HCT116 (cell line): ENCODE results near the gene MYZAP. TPM values are rescaled to one million over a fixed set of nuclear protein-coding genes. Genes with fewer than 3 reads are reported as not detected.

ENCODE experiments used
- ATAC-seq: fragments of 200-7000 bp; cut with Tn5 transposase; 2 replicates; pipeline ENCODE4 v1.9.1; 2020; ENCODE audit warnings: mild to moderate bottlenecking, moderate library complexity
- BruUV-seq: library from RNA; stranded (reverse); fragments of 400-500 nt; replicated peaks from 2 replicates; lab custom pipeline; 2021; lab: Mats Ljungman, UMichigan
- CTCF ChIA-PET: fragments of 300-600 bp; sonication (Branson Sonifier 250); formaldehyde crosslinking; loops from one replicate; lab custom pipeline; 2021; ENCODE audit warnings: antibody characterized with exemption; lab: Charles Lee
- POLR2A ChIA-PET: fragments of 300-600, 350-600 bp; sonication (Branson Sonifier 250); formaldehyde crosslinking; loops from one replicate; lab custom pipeline; 2021; ENCODE audit warnings: antibody characterized with exemption; lab: Charles Lee
- RAD21 ChIA-PET, 2 experiments: fragments of 300-600 bp; sonication (Branson Sonifier 250); formaldehyde crosslinking; loops; one replicate each; lab custom pipeline; 2023; ENCODE audit warnings: low total read pairs in 2 of 2; ENCODE audit not compliant: uncharacterized antibody in 2 of 2, unreplicated experiment in 2 of 2, low non-redundant PET in 1 of 2; lab: Charles Lee
- DNase-seq: peaks from one replicate; pipeline ENCODE4 v3.0.0-alpha.2; 2010; ENCODE audit warnings: low read depth, low spot score
- H2AFZ ChIP-seq: fragments of 200-600 bp; shearing (Covaris generic), sonication (generic); 2 replicates; pipeline ENCODE4 v1.6.1; 2017; ENCODE audit warnings: low read depth, mixed run types, mixed read lengths, antibody characterized with exemption, low read length; ENCODE audit not compliant: poor library complexity, severe bottlenecking
- H3K27ac ChIP-seq: 2 replicates; pipeline ENCODE4 v1.5.1; 2012; ENCODE audit warnings: low read depth, low read length
- H3K27me3 ChIP-seq: fragments of 200-600 bp; sonication (generic); 2 replicates; pipeline ENCODE4 v1.6.1; 2016; ENCODE audit warnings: mixed run types, low read length, mixed read lengths; ENCODE audit not compliant: insufficient read depth
- H3K36me3 ChIP-seq, 2 experiments: fragments of 200-500 bp in 1 of 2; fragments of 200-600 bp in 1 of 2; sonication (Bioruptor generic) in 1 of 2; sonication (generic) in 1 of 2; 2 replicates each; pipeline versions ENCODE4 v1.5.1 to v1.6.1; 2014 to 2016; ENCODE audit warnings: low read length in 2 of 2, inconsistent platforms in 1 of 2, mixed read lengths in 1 of 2, mixed run types in 1 of 2; ENCODE audit not compliant: insufficient read depth in 2 of 2, control insufficient read depth in 1 of 2
- H3K4me1 ChIP-seq, 2 experiments: fragments of 200-600 bp in 1 of 2; sonication (generic) in 1 of 2; 2 replicates each; pipeline versions ENCODE4 v1.5.1 to v1.6.1; 2012 to 2017; ENCODE audit warnings: low read length in 2 of 2, inconsistent platforms in 1 of 2, mild to moderate bottlenecking in 1 of 2, mixed read lengths in 1 of 2, mixed run types in 1 of 2, moderate library complexity in 1 of 2; ENCODE audit not compliant: insufficient read depth in 2 of 2, control insufficient read depth in 1 of 2
- H3K4me2 ChIP-seq: fragments of 200-600 bp; sonication (generic); 2 replicates; pipeline ENCODE4 v1.6.1; 2017; ENCODE audit warnings: mixed run types, low read length, mixed read lengths
- H3K4me3 ChIP-seq, 2 experiments: fragments of 200-600 bp in 1 of 2; sonication (generic) in 1 of 2; replicated peaks in 1 of 2; 2 replicates each; pipeline ENCODE4 v1.5.1; 2011 to 2016; ENCODE audit warnings: low read length in 2 of 2, control low read depth in 1 of 2, low read depth in 1 of 2, mild to moderate bottlenecking in 1 of 2, mixed read lengths in 1 of 2, mixed run types in 1 of 2
- H3K79me2 ChIP-seq: fragments of 200-600 bp; sonication (generic); 2 replicates; pipeline ENCODE4 v1.6.1; 2017; ENCODE audit warnings: mild to moderate bottlenecking, mixed run types, low read length, moderate library complexity, mixed read lengths; ENCODE audit not compliant: insufficient read depth
- H3K9ac ChIP-seq: fragments of 200-600 bp; sonication (generic); 2 replicates; pipeline ENCODE4 v1.6.1; 2016; ENCODE audit warnings: low read length, mixed read lengths
- H3K9me2 ChIP-seq: fragments of 200-600 bp; sonication (generic), shearing (Covaris generic); 2 replicates; pipeline ENCODE4 v1.6.1; 2017; ENCODE audit warnings: mixed run types, mild to moderate bottlenecking, moderate library complexity; ENCODE audit not compliant: insufficient read depth
- H3K9me3 ChIP-seq, 2 experiments: fragments of 200-500 bp in 1 of 2; fragments of 200-600 bp in 1 of 2; sonication (Bioruptor generic) in 1 of 2; sonication (generic) in 1 of 2; 2 replicates each; pipeline ENCODE4 v1.6.1; 2014 to 2017; ENCODE audit warnings: low read length in 2 of 2, mixed read lengths in 2 of 2, inconsistent platforms in 1 of 2, low read depth in 1 of 2, mild to moderate bottlenecking in 1 of 2, mixed run types in 1 of 2, moderate library complexity in 1 of 2; ENCODE audit not compliant: control insufficient read depth in 1 of 2, insufficient read depth in 1 of 2
- H4K20me1 ChIP-seq: fragments of 200-600 bp; sonication (generic), shearing (Covaris generic); 2 replicates; pipeline ENCODE4 v1.6.1; 2017; ENCODE audit warnings: mixed run types, mild to moderate bottlenecking, moderate library complexity; ENCODE audit not compliant: insufficient read depth
- CBX3 ChIP-seq: IDR thresholded peaks from 2 replicates; pipeline ENCODE4 v1.6.1; 2012; ENCODE audit warnings: low read depth
- CEBPB ChIP-seq: IDR thresholded peaks from 2 replicates; pipeline ENCODE4 v1.6.1; 2012; ENCODE audit warnings: low read depth
- CTCF ChIP-seq, 3 experiments: fragments of 200-600 bp in 1 of 3; sonication (generic) in 1 of 3; IDR thresholded peaks in 2 of 3; conservative IDR thresholded peaks in 1 of 3; 2 replicates each; pipeline ENCODE4 v1.5.1; 2012 to 2017; ENCODE audit warnings: low read depth in 2 of 3, low read length in 2 of 3, antibody characterized with exemption in 1 of 3, borderline replicate concordance in 1 of 3, control low read depth in 1 of 3, mild to moderate bottlenecking in 1 of 3, mixed read lengths in 1 of 3, mixed run types in 1 of 3, moderate library complexity in 1 of 3; ENCODE audit not compliant: insufficient read depth in 1 of 3
- ELF1 ChIP-seq: IDR thresholded peaks from 2 replicates; pipeline ENCODE4 v1.6.1; 2012; ENCODE audit warnings: low read depth, borderline replicate concordance
- EZH2 ChIP-seq: fragments of 200-600 bp; sonication (generic); IDR thresholded peaks from 2 replicates; pipeline ENCODE4 v1.6.1; 2017; ENCODE audit warnings: antibody characterized with exemption, mixed run types
- POLR2A ChIP-seq: IDR thresholded peaks from 2 replicates; pipeline ENCODE4 v1.7.0; 2011; ENCODE audit warnings: borderline replicate concordance; ENCODE audit not compliant: insufficient read depth, insufficient read length; ENCODE audit errors: extremely low read depth
- POLR2AphosphoS5 ChIP-seq: IDR thresholded peaks from 2 replicates; pipeline ENCODE4 v1.6.1; 2011; ENCODE audit warnings: mild to moderate bottlenecking, low read depth, low read length, moderate library complexity
- RAD21 ChIP-seq: IDR thresholded peaks from 2 replicates; pipeline ENCODE4 v1.6.1; 2012; ENCODE audit warnings: low read depth, mild to moderate bottlenecking
- SIN3A ChIP-seq: IDR thresholded peaks from 2 replicates; pipeline ENCODE4 v1.6.1; 2012; ENCODE audit warnings: low read depth
- YY1 ChIP-seq: IDR thresholded peaks from 2 replicates; pipeline ENCODE4 v1.6.1; 2011; ENCODE audit warnings: low read length, low read depth, moderate library complexity, mild to moderate bottlenecking; ENCODE audit not compliant: insufficient replicate concordance; ENCODE audit errors: extremely low read depth
- ZFX ChIP-seq: fragments of 450-650 bp; IDR thresholded peaks from 2 replicates; pipeline ENCODE4 v1.6.1; 2017
- ZNF274 ChIP-seq: fragments of 200-500 bp; sonication (Bioruptor generic); IDR thresholded peaks from 2 replicates; pipeline ENCODE4 v1.6.1; 2014; ENCODE audit warnings: mild to moderate bottlenecking, low read depth, low read length, inconsistent platforms
- intact Hi-C: fragments of 100-400 bp; cut with micrococcal nuclease; formaldehyde crosslinking; loops from 2 replicates; pipeline ENCODE4 v1.10.0; 2022
- total RNA-seq: library from RNA; stranded (reverse); gene quantifications from one replicate; pipeline ENCODE4 v1.2.1, GENCODE V29; 2021; ENCODE audit not compliant: unreplicated experiment
- TF ChIP-seq, protein P1 (sequence below): IDR thresholded peaks from 2 replicates; pipeline ENCODE4 v1.6.1; 2012; ENCODE audit warnings: low read depth

The MYZAP gene
- total RNA-seq, 1 experiment from 2014 or later, result 5.8 TPM

DNA sequence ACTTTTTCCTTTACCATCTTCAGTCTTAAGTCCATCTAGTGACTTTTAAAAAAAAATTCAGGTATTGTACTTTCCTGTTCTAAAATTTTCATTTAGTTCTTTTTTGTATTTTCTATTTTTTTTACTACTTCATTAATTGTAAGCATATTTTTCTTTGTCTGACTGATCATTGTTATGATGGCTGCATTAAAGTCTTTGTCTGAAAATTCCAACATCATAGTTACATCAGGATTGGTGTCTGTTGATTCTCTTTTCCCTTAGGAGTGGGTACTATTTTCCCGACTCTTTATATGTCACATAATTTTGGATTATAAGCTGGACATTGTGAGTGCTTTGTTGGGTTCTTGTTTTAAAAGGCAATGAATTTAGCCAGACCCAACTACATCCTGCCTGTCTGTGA lies 79.9 kb downstream of the MYZAP start:
- no peak overlapping the region for H3K9ac ChIP-seq
- H3K36me3 ChIP-seq, result no peaks in the 10 kb centered on the region
- intact Hi-C loops, result no loop called here
- no peak overlapping the region for H3K27ac ChIP-seq
- no peak for TF ChIP-seq POLR2A
- no peak for TF ChIP-seq ZFX
- TF ChIP-seq EZH2, result no peak
- no peak for TF ChIP-seq SIN3A
- no peak for TF ChIP-seq CTCF (IDR thresholded peaks at IDR 0.05 in 2 of 3, conservative IDR thresholded peaks at IDR 0.05 in 1 of 3; ENCODE audit: borderline replicate concordance in 1 of 3, insufficient read depth in 1 of 3, low read depth in 2 of 3, low read length in 2 of 3)
- no peak for TF ChIP-seq RAD21
- TF ChIP-seq ZNF274, result no peak
- TF ChIP-seq ELF1, result no peak
- no peak for TF ChIP-seq CBX3
- no peak for TF ChIP-seq CEBPB
- TF ChIP-seq, protein P1, sequence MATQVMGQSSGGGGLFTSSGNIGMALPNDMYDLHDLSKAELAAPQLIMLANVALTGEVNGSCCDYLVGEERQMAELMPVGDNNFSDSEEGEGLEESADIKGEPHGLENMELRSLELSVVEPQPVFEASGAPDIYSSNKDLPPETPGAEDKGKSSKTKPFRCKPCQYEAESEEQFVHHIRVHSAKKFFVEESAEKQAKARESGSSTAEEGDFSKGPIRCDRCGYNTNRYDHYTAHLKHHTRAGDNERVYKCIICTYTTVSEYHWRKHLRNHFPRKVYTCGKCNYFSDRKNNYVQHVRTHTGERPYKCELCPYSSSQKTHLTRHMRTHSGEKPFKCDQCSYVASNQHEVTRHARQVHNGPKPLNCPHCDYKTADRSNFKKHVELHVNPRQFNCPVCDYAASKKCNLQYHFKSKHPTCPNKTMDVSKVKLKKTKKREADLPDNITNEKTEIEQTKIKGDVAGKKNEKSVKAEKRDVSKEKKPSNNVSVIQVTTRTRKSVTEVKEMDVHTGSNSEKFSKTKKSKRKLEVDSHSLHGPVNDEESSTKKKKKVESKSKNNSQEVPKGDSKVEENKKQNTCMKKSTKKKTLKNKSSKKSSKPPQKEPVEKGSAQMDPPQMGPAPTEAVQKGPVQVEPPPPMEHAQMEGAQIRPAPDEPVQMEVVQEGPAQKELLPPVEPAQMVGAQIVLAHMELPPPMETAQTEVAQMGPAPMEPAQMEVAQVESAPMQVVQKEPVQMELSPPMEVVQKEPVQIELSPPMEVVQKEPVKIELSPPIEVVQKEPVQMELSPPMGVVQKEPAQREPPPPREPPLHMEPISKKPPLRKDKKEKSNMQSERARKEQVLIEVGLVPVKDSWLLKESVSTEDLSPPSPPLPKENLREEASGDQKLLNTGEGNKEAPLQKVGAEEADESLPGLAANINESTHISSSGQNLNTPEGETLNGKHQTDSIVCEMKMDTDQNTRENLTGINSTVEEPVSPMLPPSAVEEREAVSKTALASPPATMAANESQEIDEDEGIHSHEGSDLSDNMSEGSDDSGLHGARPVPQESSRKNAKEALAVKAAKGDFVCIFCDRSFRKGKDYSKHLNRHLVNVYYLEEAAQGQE, result no peak
- no peak for TF ChIP-seq YY1
- TF ChIP-seq POLR2AphosphoS5, result no peak
- TF ChIP-seq, all 23 proteins: peak for 0
- ATAC-seq (no peak), DNase-seq (no peak)
- Histone ChIP-seq H3K9me3 (no peaks in the 10 kb centered on the region), H3K4me3 (no peak overlapping the region), H3K79me2 (no peaks in the 10 kb centered on the region), H3K4me1 (peaks cover 5 to 16% of the 10 kb centered on the region in 2 experiments; a peak in 2 of 4 replicates), H3K9me2 (no peaks in the 10 kb centered on the region), H3K27me3 (no peaks in the 10 kb centered on the region), H3K4me2 (no peak overlapping the region), H2AFZ (no peak overlapping the region), H4K20me1 (no peaks in the 10 kb centered on the region)
- ChIA-PET CTCF (no interaction called here), POLR2A (no interaction called here), RAD21 (no interaction called here)
- BruUV-seq, result no TSS peak
